Ishikawa (cell line): Measurements from ENCODE around the gene USP6NL.

Source experiments
- CEBPB ChIP-seq: IDR thresholded peaks from 2 replicates; pipeline ENCODE4 v1.6.1; 2012
- CREB1 ChIP-seq: IDR thresholded peaks from 2 replicates; pipeline ENCODE4 v1.6.1; 2012; ENCODE audit warnings: low read depth
- EGR1 ChIP-seq: IDR thresholded peaks from 2 replicates; pipeline ENCODE4 v1.6.1; 2012
- EP300 ChIP-seq: IDR thresholded peaks from 2 replicates; pipeline ENCODE4 v1.6.1; 2012; ENCODE audit warnings: borderline replicate concordance
- FOXM1 ChIP-seq: IDR thresholded peaks from 2 replicates; pipeline ENCODE4 v1.6.1; 2012; ENCODE audit warnings: low read depth, borderline replicate concordance
- NFIC ChIP-seq: IDR thresholded peaks from 2 replicates; pipeline ENCODE4 v1.6.1; 2012
- RAD21 ChIP-seq: IDR thresholded peaks from 2 replicates; pipeline ENCODE4 v1.6.1; 2012; ENCODE audit warnings: low read depth
- TAF1 ChIP-seq: IDR thresholded peaks from 2 replicates; pipeline ENCODE4 v1.6.1; 2012; ENCODE audit warnings: low read depth, mild to moderate bottlenecking
- TCF12 ChIP-seq: IDR thresholded peaks from 2 replicates; pipeline ENCODE4 v1.6.1; 2012; ENCODE audit warnings: low read depth
- TEAD4 ChIP-seq: IDR thresholded peaks from 2 replicates; pipeline ENCODE4 v1.6.1; 2012
- YY1 ChIP-seq: IDR thresholded peaks from 2 replicates; pipeline ENCODE4 v1.6.1; 2012; ENCODE audit warnings: low read depth
- ZBTB7A ChIP-seq: IDR thresholded peaks from 2 replicates; pipeline ENCODE4 v1.6.1; 2012; ENCODE audit warnings: low read depth
- TF ChIP-seq, protein P1 (sequence below): IDR thresholded peaks from 2 replicates; pipeline ENCODE4 v1.6.1; 2012
- TF ChIP-seq, protein P2 (sequence below): IDR thresholded peaks from 2 replicates; pipeline ENCODE4 v1.6.1; 2012; ENCODE audit warnings: low read depth, mild to moderate bottlenecking
- TF ChIP-seq, protein P3 (sequence below): IDR thresholded peaks from 2 replicates; pipeline ENCODE4 v1.6.1; 2012

The USP6NL gene

DNA sequence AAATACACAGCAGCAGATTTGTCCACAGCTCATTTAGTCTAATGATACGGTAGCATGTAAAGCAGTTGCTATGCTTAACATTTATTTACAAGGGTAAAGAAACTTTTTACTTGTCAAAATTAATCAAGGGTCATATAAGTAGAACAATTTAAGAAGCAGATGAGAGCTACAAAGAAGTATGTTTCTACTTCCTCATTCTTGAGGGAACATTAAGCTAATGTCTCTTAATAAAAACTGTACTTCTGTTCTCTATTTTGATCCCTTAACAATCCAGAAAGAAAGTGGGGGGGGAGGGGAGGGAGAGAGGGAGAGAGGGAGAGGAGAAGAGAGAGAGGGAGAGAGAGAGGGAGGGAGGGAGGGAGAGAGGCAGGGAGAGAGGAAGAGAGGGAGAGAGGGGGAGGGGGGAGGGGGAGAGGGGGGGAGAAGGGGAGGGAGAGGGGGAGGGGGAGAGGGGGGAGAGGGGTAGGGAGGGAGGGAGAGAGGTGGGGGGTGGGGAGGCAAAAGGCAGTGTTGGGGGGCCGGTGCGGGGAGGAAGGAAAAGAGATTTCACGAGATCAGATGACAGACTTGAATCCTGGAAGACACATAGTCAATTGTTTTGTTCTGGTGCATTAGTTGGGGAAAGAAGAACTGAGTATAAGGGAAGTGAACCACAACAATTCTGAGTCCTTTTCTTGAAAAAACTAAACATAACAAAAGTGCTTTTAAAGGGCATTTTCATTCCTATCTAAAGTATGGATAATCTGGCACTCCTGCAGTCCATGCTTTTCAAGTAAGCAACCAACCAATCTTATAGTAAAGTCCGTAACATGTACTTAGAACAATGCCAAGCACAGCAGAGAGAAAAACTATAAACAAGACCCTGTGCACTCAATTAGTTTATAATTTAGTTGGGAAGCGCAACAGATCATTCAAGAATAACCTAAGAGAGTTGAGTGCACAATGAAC, 128.0 kb downstream of the USP6NL start:
- TF ChIP-seq, protein P1, sequence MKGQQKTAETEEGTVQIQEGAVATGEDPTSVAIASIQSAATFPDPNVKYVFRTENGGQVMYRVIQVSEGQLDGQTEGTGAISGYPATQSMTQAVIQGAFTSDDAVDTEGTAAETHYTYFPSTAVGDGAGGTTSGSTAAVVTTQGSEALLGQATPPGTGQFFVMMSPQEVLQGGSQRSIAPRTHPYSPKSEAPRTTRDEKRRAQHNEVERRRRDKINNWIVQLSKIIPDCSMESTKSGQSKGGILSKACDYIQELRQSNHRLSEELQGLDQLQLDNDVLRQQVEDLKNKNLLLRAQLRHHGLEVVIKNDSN, result no peak
- no peak for TF ChIP-seq EP300
- no peak for TF ChIP-seq CREB1
- TF ChIP-seq NFIC, result no peak
- no peak for TF ChIP-seq RAD21
- TF ChIP-seq, protein P2, sequence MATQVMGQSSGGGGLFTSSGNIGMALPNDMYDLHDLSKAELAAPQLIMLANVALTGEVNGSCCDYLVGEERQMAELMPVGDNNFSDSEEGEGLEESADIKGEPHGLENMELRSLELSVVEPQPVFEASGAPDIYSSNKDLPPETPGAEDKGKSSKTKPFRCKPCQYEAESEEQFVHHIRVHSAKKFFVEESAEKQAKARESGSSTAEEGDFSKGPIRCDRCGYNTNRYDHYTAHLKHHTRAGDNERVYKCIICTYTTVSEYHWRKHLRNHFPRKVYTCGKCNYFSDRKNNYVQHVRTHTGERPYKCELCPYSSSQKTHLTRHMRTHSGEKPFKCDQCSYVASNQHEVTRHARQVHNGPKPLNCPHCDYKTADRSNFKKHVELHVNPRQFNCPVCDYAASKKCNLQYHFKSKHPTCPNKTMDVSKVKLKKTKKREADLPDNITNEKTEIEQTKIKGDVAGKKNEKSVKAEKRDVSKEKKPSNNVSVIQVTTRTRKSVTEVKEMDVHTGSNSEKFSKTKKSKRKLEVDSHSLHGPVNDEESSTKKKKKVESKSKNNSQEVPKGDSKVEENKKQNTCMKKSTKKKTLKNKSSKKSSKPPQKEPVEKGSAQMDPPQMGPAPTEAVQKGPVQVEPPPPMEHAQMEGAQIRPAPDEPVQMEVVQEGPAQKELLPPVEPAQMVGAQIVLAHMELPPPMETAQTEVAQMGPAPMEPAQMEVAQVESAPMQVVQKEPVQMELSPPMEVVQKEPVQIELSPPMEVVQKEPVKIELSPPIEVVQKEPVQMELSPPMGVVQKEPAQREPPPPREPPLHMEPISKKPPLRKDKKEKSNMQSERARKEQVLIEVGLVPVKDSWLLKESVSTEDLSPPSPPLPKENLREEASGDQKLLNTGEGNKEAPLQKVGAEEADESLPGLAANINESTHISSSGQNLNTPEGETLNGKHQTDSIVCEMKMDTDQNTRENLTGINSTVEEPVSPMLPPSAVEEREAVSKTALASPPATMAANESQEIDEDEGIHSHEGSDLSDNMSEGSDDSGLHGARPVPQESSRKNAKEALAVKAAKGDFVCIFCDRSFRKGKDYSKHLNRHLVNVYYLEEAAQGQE, result no peak
- TF ChIP-seq, protein P3, sequence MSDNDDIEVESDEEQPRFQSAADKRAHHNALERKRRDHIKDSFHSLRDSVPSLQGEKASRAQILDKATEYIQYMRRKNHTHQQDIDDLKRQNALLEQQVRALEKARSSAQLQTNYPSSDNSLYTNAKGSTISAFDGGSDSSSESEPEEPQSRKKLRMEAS, result no peak
- TF ChIP-seq FOXM1, result no peak

DNA sequence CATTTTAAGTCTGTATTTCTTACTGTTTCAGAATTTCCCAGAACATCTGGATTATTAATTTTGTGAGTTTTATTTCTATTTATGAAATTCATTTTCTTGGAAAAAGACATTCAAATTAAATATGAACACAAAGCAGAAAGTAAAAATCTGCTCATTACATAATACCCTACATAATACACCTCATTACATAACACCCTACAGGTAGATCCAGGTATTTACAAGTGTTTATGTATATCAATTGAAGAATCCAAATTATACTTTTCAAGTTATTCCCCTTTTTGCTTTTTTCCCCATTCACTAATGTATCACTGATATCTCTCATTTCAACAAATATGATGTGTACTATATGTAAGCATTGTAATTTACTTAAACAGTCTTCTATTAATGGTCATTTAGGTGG, 129.1 kb downstream of the USP6NL start:
- TF ChIP-seq TCF12 (no peak), TAF1 (no peak), NFIC (no peak), ZBTB7A (no peak), EP300 (no peak), TEAD4 (no peak), RAD21 (no peak), YY1 (no peak), CREB1 (no peak), CEBPB (no peak), FOXM1 (no peak), EGR1 (no peak)
- TF ChIP-seq, protein P2, result no peak
- TF ChIP-seq, protein P3, result no peak
- TF ChIP-seq, protein P1, result no peak

DNA sequence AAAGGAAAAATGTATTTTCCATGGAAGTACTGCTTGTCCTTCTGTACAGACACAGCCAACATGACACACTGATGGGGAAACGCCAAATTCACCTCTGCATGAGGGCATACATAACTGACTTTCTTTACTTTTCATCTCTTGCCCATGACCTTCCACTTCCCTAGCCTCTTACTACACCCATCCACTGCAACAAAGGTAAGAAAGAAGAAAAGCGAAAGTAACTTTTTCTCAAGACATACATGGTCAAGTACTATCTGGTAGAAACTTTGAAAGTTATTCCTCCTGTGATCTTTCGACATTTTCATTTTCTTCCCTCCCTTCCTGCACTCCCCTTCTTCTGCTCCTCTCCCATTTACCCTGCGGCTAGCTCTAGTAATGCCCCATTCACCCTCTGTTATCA, 130.8 kb downstream of the USP6NL start:
- TF ChIP-seq EP300 (no peak), TEAD4 (no peak), ZBTB7A (no peak), YY1 (no peak), NFIC (no peak), EGR1 (no peak), CREB1 (no peak), FOXM1 (no peak), RAD21 (no peak), CEBPB (no peak)
- TF ChIP-seq, protein P2, result no peak
- TF ChIP-seq, protein P1, result no peak
- TF ChIP-seq, protein P3, result no peak
